CD4-positive, alpha-beta T cell treated with Interleukin-4 for 1 hour (primary cell): Measurements from ENCODE around the gene NUTM2F.
"Not testable (repeated sequence)": the region's sequence is repeated elsewhere in the genome, so short reads cannot be mapped to it uniquely, and the experiment has no call there.

ENCODE experiments used
- DNase-seq, 2 donors: peaks; one replicate each; pipeline ENCODE4 v3.0.0-alpha.2; 2020 to 2022

NUTM2F gene

GRCh38 chr9:94328544-94328943, at the start of gene NUTM2F:
Gene NUTM2F, minus strand, starts transcription at chr9:94328644. Its CDS starts 21 bp downstream, at chr9:94328623.
- not testable (repeated sequence) for DNase-seq

GRCh38 chr9:94375197-94375596, 46.8 kb upstream of the NUTM2F start:
- DNase-seq: peak in 1 of 2 donors; percentile 14

GRCh38 chr9:94374176-94375056, 46.0 kb upstream of the NUTM2F start:
- DNase-seq: peak; percentile 93

GRCh38 chr9:94373779-94374175, 45.3 kb upstream of the NUTM2F start:
- not testable (repeated sequence) for DNase-seq

GRCh38 chr9:94370266-94370665, 41.8 kb upstream of the NUTM2F start:
- DNase-seq: not testable (repeated sequence)

- not testable (repeated sequence) for DNase-seq
Observed at GRCh38 chr9:94364093-94364614, 35.7 kb upstream of the NUTM2F start.

GRCh38 chr9:94357158-94357557, 28.7 kb upstream of the NUTM2F start:
- DNase-seq: not testable (repeated sequence)

- not testable (repeated sequence) for DNase-seq
Observed at GRCh38 chr9:94351901-94352723, 23.7 kb upstream of the NUTM2F start.

GRCh38 chr9:94348754-94349153, 20.3 kb upstream of the NUTM2F start:
- DNase-seq: not testable (repeated sequence)

GRCh38 chr9:94347451-94347850, 19.0 kb upstream of the NUTM2F start:
- DNase-seq: not testable (repeated sequence)

GRCh38 chr9:94341703-94342102, 13.3 kb upstream of the NUTM2F start:
- not testable (repeated sequence) for DNase-seq

- not testable (repeated sequence) for DNase-seq
Observed at GRCh38 chr9:94340750-94341149, 12.3 kb upstream of the NUTM2F start.

GRCh38 chr9:94339657-94340056, 11.2 kb upstream of the NUTM2F start:
- not testable (repeated sequence) for DNase-seq

GRCh38 chr9:94338723-94339122, 10.3 kb upstream of the NUTM2F start:
- not testable (repeated sequence) for DNase-seq

GRCh38 chr9:94336445-94336844, 8.0 kb upstream of the NUTM2F start:
- not testable (repeated sequence) for DNase-seq

GRCh38 chr9:94325583-94325982, 2.9 kb downstream of the NUTM2F start:
- not testable (repeated sequence) for DNase-seq

GRCh38 chr9:94323153-94323798, 5.2 kb downstream of the NUTM2F start:
- not testable (repeated sequence) for DNase-seq

GRCh38 chr9:94322342-94322940, 6.0 kb downstream of the NUTM2F start:
- DNase-seq: not testable (repeated sequence)

- not testable (repeated sequence) for DNase-seq
Observed at GRCh38 chr9:94317949-94318657, 10.3 kb downstream of the NUTM2F start.

- DNase-seq: not testable (repeated sequence)
Observed at GRCh38 chr9:94316236-94316635, 12.2 kb downstream of the NUTM2F start.
